NCI-H510A (cell line): Measurements from ENCODE around the gene FAM72D.
"Not testable (repeated sequence)": the region's sequence is repeated elsewhere in the genome, so short reads cannot be mapped to it uniquely, and the experiment has no call there.

Experiments used
- DNase-seq: peaks from one replicate; lab custom pipeline; 2025; lab: John Stamatoyannopoulos, UW

FAM72D gene

DNA sequence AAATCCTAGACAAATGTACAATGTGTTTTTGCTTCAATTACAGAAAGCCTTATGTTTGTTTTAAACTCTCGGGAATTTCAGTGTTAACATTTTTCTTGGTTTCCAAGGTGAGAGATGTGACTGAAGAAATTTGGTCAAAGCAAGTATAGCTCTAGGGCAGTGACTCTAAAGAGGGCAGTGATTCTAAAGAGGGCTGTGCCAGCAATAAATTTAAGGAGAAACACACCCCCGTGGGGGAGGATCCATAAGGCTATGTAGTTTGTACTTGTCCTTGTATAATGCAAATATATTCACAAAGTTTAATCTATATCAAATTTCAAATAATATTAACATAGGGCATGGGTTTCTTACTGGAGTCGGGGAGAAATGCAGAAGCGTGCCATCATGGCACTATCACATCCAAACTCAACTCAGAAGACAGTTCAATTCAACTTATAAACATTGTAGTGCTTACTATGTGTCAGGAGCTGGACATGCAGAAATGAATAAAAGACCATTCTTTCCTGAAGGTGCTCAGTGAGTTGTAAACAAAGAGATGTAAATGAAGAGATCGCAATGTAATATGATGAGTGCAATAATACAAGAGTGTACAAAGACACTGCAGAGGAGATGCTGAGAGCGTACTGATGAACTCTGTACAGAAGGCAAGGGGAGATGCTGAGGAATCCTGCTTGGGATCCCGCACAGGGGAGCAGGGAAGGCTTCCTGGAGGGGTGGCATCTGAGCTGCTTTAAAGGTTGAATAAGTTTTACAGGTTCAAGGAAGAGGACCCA is 13.1 kb upstream of the FAM72D start:
- DNase-seq = not testable (repeated sequence)

DNA sequence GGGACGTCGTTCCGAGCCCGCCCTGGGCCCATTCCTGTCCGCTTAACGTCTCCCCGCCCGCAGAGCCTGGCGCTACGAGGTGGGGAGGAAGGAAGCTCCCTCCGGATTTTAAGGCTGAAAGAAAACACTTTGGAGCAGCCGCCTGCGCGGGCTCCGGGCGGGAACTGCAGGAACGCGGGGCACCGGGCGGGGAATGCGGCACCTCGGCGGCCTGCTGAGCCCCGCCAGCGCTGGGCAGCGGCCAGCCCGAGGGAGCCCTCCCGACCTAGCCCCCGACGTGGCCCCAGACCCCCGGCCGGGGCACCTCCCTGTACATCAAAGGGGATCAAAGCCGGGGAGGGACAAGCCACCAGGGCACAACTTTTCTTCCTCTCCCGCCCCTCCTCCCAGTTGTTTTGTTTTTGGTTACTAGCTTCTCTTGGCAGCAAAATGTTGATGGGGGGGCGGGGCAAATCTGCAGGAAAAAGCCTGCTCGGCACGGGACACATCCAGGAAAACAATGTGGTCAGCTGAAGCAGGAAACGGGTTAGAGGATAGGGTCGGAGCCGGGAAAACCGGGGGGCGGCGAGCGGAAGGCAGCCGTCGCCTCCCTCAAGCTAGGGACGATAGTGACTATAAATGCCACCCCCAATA is 2.1 kb upstream of the FAM72D start:
- not testable (repeated sequence) for DNase-seq

- DNase-seq = not testable (repeated sequence)
These were observed 1.0 kb upstream of the FAM72D start for GRCh38 chr1:145094655-145095211.

DNA sequence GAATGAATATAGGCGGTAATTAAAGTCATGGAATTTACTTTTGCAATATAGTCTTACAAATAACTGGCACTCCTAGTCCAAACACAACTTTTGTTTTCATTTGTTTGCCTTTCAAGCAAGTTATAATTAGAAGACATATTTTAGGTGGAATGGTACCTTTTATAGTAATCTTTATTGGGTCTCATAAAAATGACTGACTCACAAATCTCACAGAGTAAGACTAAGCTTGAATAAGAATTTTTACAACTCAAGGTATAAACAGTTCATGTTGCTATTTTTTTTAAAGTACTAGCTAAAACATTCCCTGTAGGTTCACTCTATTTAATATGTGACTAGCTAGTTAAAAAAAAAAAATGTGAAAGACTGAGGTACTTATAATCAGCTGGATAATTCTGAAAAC is 6.0 kb downstream of the FAM72D start:
- DNase-seq = not testable (repeated sequence)

GRCh38 chr1:145103294-145103693 is 7.5 kb downstream of the FAM72D start:
- not testable (repeated sequence) for DNase-seq

GRCh38 chr1:145111674-145112073 is 15.9 kb downstream of the FAM72D start:
- DNase-seq = not testable (repeated sequence)

GRCh38 chr1:145112703-145113102 is 16.9 kb downstream of the FAM72D start:
- DNase-seq = not testable (repeated sequence)

DNA sequence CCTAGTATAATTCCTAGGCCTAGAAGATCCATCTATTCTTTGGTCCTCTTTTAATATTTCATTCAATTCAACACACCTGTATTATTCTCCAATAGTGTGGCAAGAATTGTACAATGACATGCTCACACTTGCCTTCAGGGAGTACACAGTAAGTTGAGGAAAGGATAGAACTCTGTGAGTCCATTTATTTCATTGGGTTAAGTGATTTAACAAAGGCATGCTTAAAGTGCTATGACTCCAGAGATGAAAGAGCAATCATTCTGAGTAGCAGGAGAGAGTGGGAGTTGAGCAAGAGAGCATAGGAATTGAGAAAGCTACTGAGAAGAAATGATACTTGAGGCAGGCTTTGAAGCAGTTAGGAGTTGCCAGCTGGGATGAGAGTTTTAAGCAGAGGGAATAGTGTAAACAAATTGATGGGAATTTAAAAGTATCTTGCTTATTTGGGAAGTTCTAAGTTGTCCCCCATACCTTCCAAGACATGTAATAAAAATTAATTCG is 18.8 kb downstream of the FAM72D start:
- DNase-seq = not testable (repeated sequence)

- DNase-seq = not testable (repeated sequence)
These were observed 20.1 kb downstream of the FAM72D start for GRCh38 chr1:145115587-145116493.

- not testable (repeated sequence) for DNase-seq
These were observed 24.1 kb downstream of the FAM72D start for GRCh38 chr1:145119842-145120241.

GRCh38 chr1:145122344-145123061 is 26.7 kb downstream of the FAM72D start:
- not testable (repeated sequence) for DNase-seq

- not testable (repeated sequence) for DNase-seq
These were observed 27.3 kb downstream of the FAM72D start for GRCh38 chr1:145123062-145123395.

DNA sequence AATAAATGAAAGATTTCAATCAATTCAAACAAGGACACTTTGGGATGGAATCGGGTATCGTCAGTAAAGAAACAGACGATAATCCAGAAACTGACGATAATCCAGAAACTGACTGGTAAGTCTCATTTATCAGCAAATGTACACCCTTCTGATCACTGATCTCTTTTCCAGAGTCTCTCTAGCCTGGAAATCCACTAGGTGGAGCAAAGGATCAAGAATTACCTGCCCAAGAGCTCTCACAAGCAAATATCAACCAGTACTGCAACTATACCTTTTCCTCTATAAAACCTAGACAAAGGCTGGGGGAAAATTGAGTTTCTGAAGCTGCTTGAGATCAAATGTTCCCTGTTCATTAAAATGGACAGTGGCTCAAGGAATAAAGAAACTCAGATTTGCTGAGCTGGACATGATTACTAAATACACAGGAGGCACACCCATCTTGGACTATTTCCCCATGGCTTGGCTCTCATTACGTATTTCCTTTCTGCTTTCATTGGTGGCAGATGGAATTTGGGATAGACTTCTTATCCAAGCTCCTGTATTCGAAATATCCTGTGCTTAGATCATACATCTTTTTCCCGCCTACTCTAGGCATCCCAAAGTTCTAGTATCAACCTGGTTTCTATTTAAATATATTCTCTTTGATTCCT is 28.3 kb downstream of the FAM72D start:
- DNase-seq = not testable (repeated sequence)

GRCh38 chr1:145125112-145125511 is 29.3 kb downstream of the FAM72D start:
- DNase-seq = not testable (repeated sequence)

DNA sequence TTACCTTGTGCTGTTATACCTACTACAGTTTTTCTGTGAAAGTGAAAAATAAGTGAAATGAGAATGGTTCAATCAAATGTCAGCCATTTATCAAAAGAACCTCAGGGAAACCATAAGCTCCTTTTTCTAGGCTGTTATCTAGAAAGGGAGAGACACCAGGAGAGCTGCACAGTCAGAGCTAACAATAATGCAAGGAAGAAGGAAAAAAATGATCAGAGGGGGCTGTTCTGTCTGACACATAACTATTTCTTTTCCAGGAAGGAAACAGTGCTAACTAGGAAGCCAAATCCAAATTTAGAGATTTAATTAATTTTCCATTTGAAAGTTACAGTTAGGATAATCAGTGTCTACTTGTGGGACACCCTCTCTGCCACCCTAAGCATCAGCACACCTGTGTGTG is 31.4 kb downstream of the FAM72D start:
- not testable (repeated sequence) for DNase-seq

- not testable (repeated sequence) for DNase-seq
These were observed 33.1 kb downstream of the FAM72D start for GRCh38 chr1:145128697-145129469.

- not testable (repeated sequence) for DNase-seq
These were observed 38.7 kb downstream of the FAM72D start for GRCh38 chr1:145134476-145134875.

DNA sequence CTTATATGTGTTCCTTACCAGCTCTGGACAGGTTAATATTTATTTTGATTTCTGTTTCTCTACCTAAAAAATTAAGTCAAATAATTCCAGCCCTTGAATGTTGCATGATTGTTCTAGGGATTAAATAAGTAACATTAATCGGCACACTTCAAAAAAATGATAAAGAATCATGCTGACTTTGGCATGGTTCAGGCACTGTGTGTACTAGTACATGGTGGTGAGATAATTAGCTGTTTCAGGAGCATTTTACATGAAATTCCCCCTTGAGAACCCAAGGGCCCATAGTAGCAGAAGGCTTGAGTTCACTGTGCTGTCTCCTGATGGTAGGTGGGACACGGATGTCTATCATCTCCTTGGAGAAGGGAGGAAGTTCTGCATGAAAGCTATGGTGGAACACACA is 44.8 kb downstream of the FAM72D start:
- not testable (repeated sequence) for DNase-seq

- not testable (repeated sequence) for DNase-seq
These were observed 48.6 kb downstream of the FAM72D start for GRCh38 chr1:145144264-145144913.
